HCT116 (cell line): Measurements from ENCODE around the gene SHISAL2A. TPM values are rescaled to one million over a fixed set of nuclear protein-coding genes. Genes with fewer than 3 reads are reported as not detected.

ENCODE experiments used
- ATAC-seq: fragments of 200-7000 bp; cut with Tn5 transposase; 2 replicates; pipeline ENCODE4 v1.9.1; 2020; ENCODE audit warnings: mild to moderate bottlenecking, moderate library complexity
- BruUV-seq: library from RNA; stranded (reverse); fragments of 400-500 nt; replicated peaks from 2 replicates; lab custom pipeline; 2021; lab: Mats Ljungman, UMichigan
- CTCF ChIA-PET: fragments of 300-600 bp; sonication (Branson Sonifier 250); formaldehyde crosslinking; loops from one replicate; lab custom pipeline; 2021; ENCODE audit warnings: antibody characterized with exemption; lab: Charles Lee
- POLR2A ChIA-PET: fragments of 300-600, 350-600 bp; sonication (Branson Sonifier 250); formaldehyde crosslinking; loops from one replicate; lab custom pipeline; 2021; ENCODE audit warnings: antibody characterized with exemption; lab: Charles Lee
- RAD21 ChIA-PET, 2 experiments: fragments of 300-600 bp; sonication (Branson Sonifier 250); formaldehyde crosslinking; loops; one replicate each; lab custom pipeline; 2023; ENCODE audit warnings: low total read pairs in 2 of 2; ENCODE audit not compliant: uncharacterized antibody in 2 of 2, unreplicated experiment in 2 of 2, low non-redundant PET in 1 of 2; lab: Charles Lee
- DNase-seq: peaks from one replicate; pipeline ENCODE4 v3.0.0-alpha.2; 2010; ENCODE audit warnings: low read depth, low spot score
- H2AFZ ChIP-seq: fragments of 200-600 bp; shearing (Covaris generic), sonication (generic); 2 replicates; pipeline ENCODE4 v1.6.1; 2017; ENCODE audit warnings: low read depth, mixed run types, mixed read lengths, antibody characterized with exemption, low read length; ENCODE audit not compliant: poor library complexity, severe bottlenecking
- H3K27ac ChIP-seq: 2 replicates; pipeline ENCODE4 v1.5.1; 2012; ENCODE audit warnings: low read depth, low read length
- H3K27me3 ChIP-seq: fragments of 200-600 bp; sonication (generic); 2 replicates; pipeline ENCODE4 v1.6.1; 2016; ENCODE audit warnings: mixed run types, low read length, mixed read lengths; ENCODE audit not compliant: insufficient read depth
- H3K36me3 ChIP-seq, 2 experiments: fragments of 200-500 bp in 1 of 2; fragments of 200-600 bp in 1 of 2; sonication (Bioruptor generic) in 1 of 2; sonication (generic) in 1 of 2; 2 replicates each; pipeline versions ENCODE4 v1.5.1 to v1.6.1; 2014 to 2016; ENCODE audit warnings: low read length in 2 of 2, inconsistent platforms in 1 of 2, mixed read lengths in 1 of 2, mixed run types in 1 of 2; ENCODE audit not compliant: insufficient read depth in 2 of 2, control insufficient read depth in 1 of 2
- H3K4me1 ChIP-seq, 2 experiments: fragments of 200-600 bp in 1 of 2; sonication (generic) in 1 of 2; 2 replicates each; pipeline versions ENCODE4 v1.5.1 to v1.6.1; 2012 to 2017; ENCODE audit warnings: low read length in 2 of 2, inconsistent platforms in 1 of 2, mild to moderate bottlenecking in 1 of 2, mixed read lengths in 1 of 2, mixed run types in 1 of 2, moderate library complexity in 1 of 2; ENCODE audit not compliant: insufficient read depth in 2 of 2, control insufficient read depth in 1 of 2
- H3K4me2 ChIP-seq: fragments of 200-600 bp; sonication (generic); 2 replicates; pipeline ENCODE4 v1.6.1; 2017; ENCODE audit warnings: mixed run types, low read length, mixed read lengths
- H3K4me3 ChIP-seq, 2 experiments: fragments of 200-600 bp in 1 of 2; sonication (generic) in 1 of 2; replicated peaks in 1 of 2; 2 replicates each; pipeline ENCODE4 v1.5.1; 2011 to 2016; ENCODE audit warnings: low read length in 2 of 2, control low read depth in 1 of 2, low read depth in 1 of 2, mild to moderate bottlenecking in 1 of 2, mixed read lengths in 1 of 2, mixed run types in 1 of 2
- H3K79me2 ChIP-seq: fragments of 200-600 bp; sonication (generic); 2 replicates; pipeline ENCODE4 v1.6.1; 2017; ENCODE audit warnings: mild to moderate bottlenecking, mixed run types, low read length, moderate library complexity, mixed read lengths; ENCODE audit not compliant: insufficient read depth
- H3K9ac ChIP-seq: fragments of 200-600 bp; sonication (generic); 2 replicates; pipeline ENCODE4 v1.6.1; 2016; ENCODE audit warnings: low read length, mixed read lengths
- H3K9me2 ChIP-seq: fragments of 200-600 bp; sonication (generic), shearing (Covaris generic); 2 replicates; pipeline ENCODE4 v1.6.1; 2017; ENCODE audit warnings: mixed run types, mild to moderate bottlenecking, moderate library complexity; ENCODE audit not compliant: insufficient read depth
- H3K9me3 ChIP-seq, 2 experiments: fragments of 200-500 bp in 1 of 2; fragments of 200-600 bp in 1 of 2; sonication (Bioruptor generic) in 1 of 2; sonication (generic) in 1 of 2; 2 replicates each; pipeline ENCODE4 v1.6.1; 2014 to 2017; ENCODE audit warnings: low read length in 2 of 2, mixed read lengths in 2 of 2, inconsistent platforms in 1 of 2, low read depth in 1 of 2, mild to moderate bottlenecking in 1 of 2, mixed run types in 1 of 2, moderate library complexity in 1 of 2; ENCODE audit not compliant: control insufficient read depth in 1 of 2, insufficient read depth in 1 of 2
- H4K20me1 ChIP-seq: fragments of 200-600 bp; sonication (generic), shearing (Covaris generic); 2 replicates; pipeline ENCODE4 v1.6.1; 2017; ENCODE audit warnings: mixed run types, mild to moderate bottlenecking, moderate library complexity; ENCODE audit not compliant: insufficient read depth
- CBX3 ChIP-seq: IDR thresholded peaks from 2 replicates; pipeline ENCODE4 v1.6.1; 2012; ENCODE audit warnings: low read depth
- EZH2phosphoT487 ChIP-seq: fragments of 200-600 bp; IDR thresholded peaks from 2 replicates; pipeline ENCODE4 v1.6.1; 2018; ENCODE audit warnings: antibody characterized with exemption, borderline replicate concordance
- FOSL1 ChIP-seq: IDR thresholded peaks from 2 replicates; pipeline ENCODE4 v1.6.1; 2012; ENCODE audit warnings: low read depth
- JUND ChIP-seq: IDR thresholded peaks from 2 replicates; pipeline ENCODE4 v1.6.1; 2012
- RAD21 ChIP-seq: IDR thresholded peaks from 2 replicates; pipeline ENCODE4 v1.6.1; 2012; ENCODE audit warnings: low read depth, mild to moderate bottlenecking
- SIN3A ChIP-seq: IDR thresholded peaks from 2 replicates; pipeline ENCODE4 v1.6.1; 2012; ENCODE audit warnings: low read depth
- ZBTB33 ChIP-seq: IDR thresholded peaks from 2 replicates; pipeline ENCODE4 v1.6.1; 2011; ENCODE audit warnings: mild to moderate bottlenecking, low read length, moderate library complexity; ENCODE audit not compliant: insufficient replicate concordance; ENCODE audit errors: extremely low read depth
- intact Hi-C: fragments of 100-400 bp; cut with micrococcal nuclease; formaldehyde crosslinking; loops from 2 replicates; pipeline ENCODE4 v1.10.0; 2022
- total RNA-seq: library from RNA; stranded (reverse); gene quantifications from one replicate; pipeline ENCODE4 v1.2.1, GENCODE V29; 2021; ENCODE audit not compliant: unreplicated experiment
- TF ChIP-seq, protein P1 (sequence below): IDR thresholded peaks from 2 replicates; pipeline ENCODE4 v1.6.1; 2012

SHISAL2A gene
- total RNA-seq, 1 experiment from 2014 or later, result not detected

DNA sequence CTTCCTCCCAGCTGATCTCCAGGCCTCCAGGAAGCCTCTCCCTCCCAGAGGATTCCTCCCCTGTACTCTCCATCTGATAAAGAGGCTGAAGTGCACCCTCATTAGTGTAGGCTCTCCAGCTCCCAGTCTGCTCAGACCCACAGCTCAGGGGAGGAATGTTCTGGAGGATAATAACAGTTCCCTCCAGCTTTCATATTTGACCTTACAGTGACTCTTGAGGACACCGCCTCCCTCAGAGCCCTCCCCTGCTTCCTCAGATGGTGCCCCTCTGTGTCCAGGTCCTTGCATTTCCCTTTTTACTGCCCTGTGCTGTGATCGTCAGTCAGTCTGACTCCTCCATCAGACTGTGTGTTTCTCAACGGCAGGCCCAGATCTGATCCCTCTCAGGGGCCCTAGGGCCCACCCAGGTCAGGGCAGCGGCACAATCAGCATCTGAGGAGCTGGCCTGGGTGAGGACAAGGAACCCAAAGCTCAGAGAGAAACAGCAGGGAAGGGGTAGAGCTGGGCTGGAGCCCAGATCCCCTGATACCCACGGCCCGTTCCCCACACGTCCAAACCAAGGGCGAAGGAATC lies 1.1 kb upstream of the SHISAL2A start:
- Histone ChIP-seq H3K36me3 (no peaks in the 10 kb centered on the region), H4K20me1 (no peaks in the 10 kb centered on the region), H3K4me3 (no peak overlapping the region), H3K27me3 (no peaks in the 10 kb centered on the region), H3K4me2 (no peak overlapping the region), H3K27ac (no peak overlapping the region), H2AFZ (no peak overlapping the region), H3K9me2 (no peaks in the 10 kb centered on the region), H3K9ac (no peak overlapping the region), H3K4me1 (peaks cover 0 to 5% of the 10 kb centered on the region in 2 experiments; a peak in 1 of 4 replicates), H3K9me3 (no peaks in the 10 kb centered on the region), H3K79me2 (no peaks in the 10 kb centered on the region)
- BruUV-seq, result no TSS peak
- DNase-seq (no peak), ATAC-seq (no peak)
- ChIA-PET RAD21 (no interaction called here), POLR2A (no interaction called here), CTCF (no interaction called here)
- intact Hi-C loops, result no loop called here
- TF ChIP-seq JUND (no peak), EZH2phosphoT487 (no peak), ZBTB33 (no peak), SIN3A (no peak), CBX3 (no peak), RAD21 (no peak)
- TF ChIP-seq, protein P1, sequence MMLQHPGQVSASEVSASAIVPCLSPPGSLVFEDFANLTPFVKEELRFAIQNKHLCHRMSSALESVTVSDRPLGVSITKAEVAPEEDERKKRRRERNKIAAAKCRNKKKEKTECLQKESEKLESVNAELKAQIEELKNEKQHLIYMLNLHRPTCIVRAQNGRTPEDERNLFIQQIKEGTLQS, result no peak

GRCh38 chr1:52633291-52633754 lies 355 bp downstream of the SHISAL2A start:
- H3K4me2 ChIP-seq, result no peak overlapping the region
- H3K9ac ChIP-seq, result no peak overlapping the region
- no TSS peak for BruUV-seq
- no peak overlapping the region for H3K27ac ChIP-seq
- POLR2A ChIA-PET, result no interaction called here
- no peaks in the 10 kb centered on the region for H3K9me2 ChIP-seq
- RAD21 ChIA-PET, result no interaction called here
- CTCF ChIA-PET, result no interaction called here
- no peak for TF ChIP-seq FOSL1
- no peaks in the 10 kb centered on the region for H3K9me3 ChIP-seq
- DNase-seq (no peak), ATAC-seq (no peak)
- H3K4me3 ChIP-seq, result no peak overlapping the region
- H3K27me3 ChIP-seq, result no peaks in the 10 kb centered on the region
- no peaks in the 10 kb centered on the region for H3K79me2 ChIP-seq
- H2AFZ ChIP-seq, result no peak overlapping the region
- peaks cover 0 to 5% of the 10 kb centered on the region in 2 experiments; a peak in 1 of 4 replicates for H3K4me1 ChIP-seq
- no peaks in the 10 kb centered on the region for H4K20me1 ChIP-seq
- H3K36me3 ChIP-seq, result no peaks in the 10 kb centered on the region
- intact Hi-C loops, result no loop called here
